Measurements from ENCODE around the gene BTBD17.
A peak's percentile ranks its signal among the peaks of the same experiment; 100 is the strongest.
"Not testable (repeated sequence)": the region's sequence is repeated elsewhere in the genome, so short reads cannot be mapped to it uniquely, and the experiment has no call there.

The BTBD17 gene, protein sequence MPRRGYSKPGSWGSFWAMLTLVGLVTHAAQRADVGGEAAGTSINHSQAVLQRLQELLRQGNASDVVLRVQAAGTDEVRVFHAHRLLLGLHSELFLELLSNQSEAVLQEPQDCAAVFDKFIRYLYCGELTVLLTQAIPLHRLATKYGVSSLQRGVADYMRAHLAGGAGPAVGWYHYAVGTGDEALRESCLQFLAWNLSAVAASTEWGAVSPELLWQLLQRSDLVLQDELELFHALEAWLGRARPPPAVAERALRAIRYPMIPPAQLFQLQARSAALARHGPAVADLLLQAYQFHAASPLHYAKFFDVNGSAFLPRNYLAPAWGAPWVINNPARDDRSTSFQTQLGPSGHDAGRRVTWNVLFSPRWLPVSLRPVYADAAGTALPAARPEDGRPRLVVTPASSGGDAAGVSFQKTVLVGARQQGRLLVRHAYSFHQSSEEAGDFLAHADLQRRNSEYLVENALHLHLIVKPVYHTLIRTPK

DNA sequence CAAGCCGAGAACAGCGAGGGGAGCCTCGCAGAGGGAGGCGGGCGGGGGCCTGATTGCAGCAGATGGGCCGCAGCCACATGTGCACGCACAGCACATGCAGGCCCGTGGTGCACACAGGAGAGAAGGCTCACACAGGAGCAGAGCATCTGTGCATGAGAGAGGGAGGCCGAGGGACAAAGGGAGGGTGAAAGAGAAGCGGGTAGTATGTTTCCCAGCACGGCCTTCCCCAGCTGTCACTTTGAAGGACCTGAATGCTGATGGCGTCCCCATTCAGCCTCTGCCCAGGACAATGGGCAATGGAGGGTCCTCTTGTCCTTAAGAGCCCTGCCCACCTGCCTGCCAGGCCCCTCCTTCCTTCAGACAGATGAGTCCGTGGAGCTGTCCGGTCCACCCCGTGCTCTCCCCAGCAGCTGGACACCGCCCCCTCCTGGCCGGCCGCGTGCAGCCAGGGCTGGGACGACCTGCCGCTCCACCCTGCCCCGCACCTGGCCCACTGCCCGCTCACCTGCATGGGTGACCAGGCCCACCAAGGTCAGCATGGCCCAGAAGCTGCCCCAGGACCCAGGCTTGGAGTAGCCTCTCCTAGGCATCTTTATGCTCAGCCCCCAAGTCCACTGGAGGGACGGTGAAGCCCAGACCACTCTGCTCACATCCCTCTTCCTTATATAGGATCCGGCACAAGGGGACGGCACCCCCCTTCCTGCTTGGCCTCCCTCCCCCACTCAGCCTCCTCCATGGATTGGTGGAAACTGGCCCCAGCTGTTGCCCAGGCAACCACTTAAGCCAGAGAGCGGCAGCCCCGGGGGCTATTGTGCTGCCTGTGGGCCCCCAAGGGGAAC lies at the start of gene BTBD17:
Gene BTBD17 (minus strand): TSS at position 639 of the 839 bp plus-strand sequence. CDS start 49 bp downstream, at position 590.
- peak in 1 of 2 donors; percentile 17 for DNase-seq (ENCODE audit: low read depth in 1 of 2, low spot score in 1 of 2)

DNA sequence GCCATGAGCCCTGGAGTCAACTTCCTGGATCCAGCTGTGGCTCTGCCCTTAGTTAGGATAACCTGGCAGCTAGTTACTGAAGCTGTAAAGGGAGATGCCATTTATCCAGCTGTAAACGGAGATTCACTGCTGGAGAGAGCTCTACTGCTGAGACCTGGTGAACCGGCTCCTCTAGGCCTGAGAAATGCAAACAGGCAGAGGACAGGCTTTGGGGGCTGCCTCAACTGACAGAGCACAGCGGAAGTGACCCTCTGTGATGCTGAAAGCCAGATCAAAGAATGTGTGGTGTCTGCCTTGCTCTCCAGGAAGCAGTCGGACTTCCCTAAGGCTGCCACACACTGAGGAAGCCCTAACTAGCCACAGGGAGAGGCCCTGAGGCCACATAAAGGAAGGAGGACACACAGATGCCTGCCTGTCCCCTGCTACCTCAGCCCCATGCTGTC lies 48.4 kb upstream of the BTBD17 start:
- DNase-seq (ENCODE audit: low read depth in 1 of 2, low spot score in 1 of 2): no peak

DNA sequence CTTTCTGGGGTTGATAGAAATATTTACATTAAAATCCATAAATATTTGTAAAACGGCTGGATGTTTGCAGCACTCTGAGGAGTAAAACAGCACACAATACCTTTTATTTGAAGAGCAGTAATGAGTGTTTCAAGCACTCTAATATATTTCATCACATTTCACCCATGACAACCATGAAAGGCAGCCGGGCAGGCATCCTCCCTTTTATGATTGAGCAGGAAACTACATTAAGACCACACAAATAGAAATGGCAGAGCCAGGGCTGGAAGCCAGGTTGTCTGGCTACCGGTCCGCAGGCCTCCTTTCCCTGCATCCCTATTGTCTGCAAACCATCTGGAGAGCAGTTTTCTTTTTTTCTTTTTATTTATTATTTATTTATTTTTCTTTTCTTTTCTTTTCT lies 47.1 kb upstream of the BTBD17 start:
- DNase-seq (ENCODE audit: low read depth in 1 of 2, low spot score in 1 of 2): no peak

DNA sequence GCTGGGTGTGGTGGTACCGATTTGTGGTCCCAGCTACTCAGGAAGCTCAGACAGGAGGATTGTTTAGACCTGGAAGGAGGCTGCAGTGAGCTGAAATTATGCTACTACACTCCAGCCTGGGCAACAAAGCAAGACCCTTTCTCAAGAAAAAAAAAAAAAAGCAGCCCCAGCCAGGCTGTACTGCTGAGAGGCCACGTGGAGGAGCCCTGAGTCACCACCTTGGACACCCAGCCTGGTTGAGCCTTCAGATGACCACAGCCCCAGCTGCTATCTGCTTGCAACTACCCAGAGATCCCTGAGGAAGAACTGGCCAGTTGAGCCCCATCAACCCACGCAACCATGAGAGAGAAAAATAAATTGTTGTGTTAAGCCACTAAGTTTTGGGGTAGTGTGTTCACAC lies 46.6 kb upstream of the BTBD17 start:
- no peak for DNase-seq (ENCODE audit: low read depth in 1 of 2, low spot score in 1 of 2)

DNA sequence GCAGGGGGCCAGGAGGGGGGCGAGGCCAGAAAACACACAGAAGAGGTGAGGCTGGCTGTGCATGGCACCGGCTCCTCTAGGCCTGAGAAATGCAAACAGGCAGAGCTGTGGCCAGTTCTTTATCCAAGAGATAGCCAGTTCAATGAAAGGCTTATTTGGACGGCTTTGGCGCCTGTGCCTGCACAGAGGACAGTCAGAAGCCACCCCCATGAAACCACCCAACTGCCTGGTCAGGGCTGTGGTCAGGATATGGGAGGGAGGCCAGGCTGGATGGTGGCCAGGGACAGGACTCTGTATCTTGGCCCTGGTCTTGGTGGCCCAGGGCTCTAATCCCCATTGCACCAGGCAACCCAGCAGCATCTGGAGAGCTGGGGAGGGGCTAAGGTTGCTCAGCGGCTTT lies 45.7 kb upstream of the BTBD17 start:
- no peak for DNase-seq (ENCODE audit: low read depth in 1 of 2, low spot score in 1 of 2)

DNA sequence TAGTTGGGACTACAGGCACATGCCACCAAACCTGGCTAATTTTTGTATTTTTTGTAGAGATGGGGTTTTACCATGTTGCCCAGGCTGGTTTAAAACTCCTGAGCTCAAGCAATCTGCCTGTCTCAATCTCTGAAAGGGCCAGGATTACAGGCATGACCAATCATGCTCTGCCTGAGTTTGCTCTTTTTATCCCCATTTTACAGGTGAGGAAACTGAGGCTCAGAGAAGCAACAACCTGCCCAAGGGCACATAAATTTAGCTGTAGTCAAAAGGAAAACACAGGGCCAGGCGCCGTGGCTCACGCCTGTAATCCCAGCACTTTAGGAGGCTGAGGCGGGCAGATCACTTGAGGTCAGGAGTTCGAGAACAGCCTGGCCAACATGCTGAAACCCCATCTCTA lies 43.6 kb upstream of the BTBD17 start:
- DNase-seq (ENCODE audit: low read depth in 1 of 2, low spot score in 1 of 2): not testable (repeated sequence)

DNA sequence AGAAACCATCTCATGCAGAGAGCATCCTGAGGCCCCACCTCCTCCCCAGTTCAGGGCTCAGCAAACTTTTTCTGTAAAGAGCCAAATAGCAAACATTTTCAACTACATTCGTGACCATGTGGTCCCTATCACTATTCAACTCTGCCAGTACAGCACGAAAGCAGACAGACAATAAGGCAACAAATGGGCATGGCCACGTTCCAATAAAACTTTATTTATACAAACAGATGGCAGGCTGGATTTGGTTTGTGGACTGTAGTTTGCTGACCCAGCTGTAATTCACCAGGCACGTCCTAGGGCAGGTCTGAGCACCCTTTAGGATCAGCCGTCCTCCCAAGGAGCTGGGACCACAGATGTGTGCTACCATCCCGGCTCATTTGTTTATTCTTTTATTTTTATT lies 43.1 kb upstream of the BTBD17 start:
- no peak for DNase-seq (ENCODE audit: low read depth in 1 of 2, low spot score in 1 of 2)

DNA sequence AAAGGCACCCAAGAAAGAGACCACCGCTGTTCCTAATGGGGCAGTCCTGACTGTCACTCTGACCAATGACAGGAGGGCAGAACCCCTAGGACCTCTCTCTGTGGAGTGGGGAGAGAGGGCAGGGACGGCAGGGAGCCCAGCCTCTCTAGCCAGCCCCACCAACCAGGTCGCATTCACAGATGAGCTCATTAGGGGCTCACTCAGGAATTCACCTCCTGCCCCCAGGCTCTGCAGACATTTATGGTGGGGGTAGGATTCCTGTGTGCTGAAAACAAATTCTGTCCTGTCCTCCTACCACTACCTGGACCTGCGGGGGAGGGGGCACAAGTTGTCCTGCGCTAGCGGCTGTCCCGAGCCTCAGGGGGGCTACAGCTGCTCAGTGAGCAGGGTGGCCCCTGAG lies 42.5 kb upstream of the BTBD17 start:
- no peak for DNase-seq (ENCODE audit: low read depth in 1 of 2, low spot score in 1 of 2)

DNA sequence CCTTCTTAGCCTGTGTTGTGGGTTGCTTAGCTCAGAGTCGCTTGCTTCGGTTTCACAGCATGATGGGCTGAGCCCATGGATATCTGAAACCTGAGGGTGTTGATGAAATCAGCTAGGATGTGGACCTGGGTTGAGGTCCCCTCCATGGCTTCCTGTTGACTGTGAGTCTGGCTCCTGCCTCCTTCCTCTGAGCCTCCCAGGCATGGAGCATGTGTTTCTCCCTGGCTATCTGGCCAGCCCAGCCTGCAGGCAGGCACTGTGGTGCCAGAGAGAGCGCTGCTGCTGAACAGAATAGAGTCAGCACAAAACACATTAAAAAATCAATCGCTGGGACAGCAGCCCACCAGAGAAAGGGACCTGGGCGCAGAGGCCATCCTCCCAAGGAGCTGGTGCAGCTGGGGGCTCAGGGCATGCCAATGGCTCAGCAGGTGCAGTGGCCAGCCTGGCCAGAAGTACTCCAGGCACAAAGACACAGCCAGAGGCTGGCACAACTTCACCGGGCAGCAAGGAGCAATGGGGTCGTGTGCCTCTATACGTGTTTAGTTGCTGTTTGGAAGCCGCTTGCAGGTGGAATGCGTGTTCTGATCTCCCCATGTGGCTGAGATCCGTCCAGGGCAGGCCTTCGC lies 42.0 kb upstream of the BTBD17 start:
- no peak for DNase-seq (ENCODE audit: low read depth in 1 of 2, low spot score in 1 of 2)

DNA sequence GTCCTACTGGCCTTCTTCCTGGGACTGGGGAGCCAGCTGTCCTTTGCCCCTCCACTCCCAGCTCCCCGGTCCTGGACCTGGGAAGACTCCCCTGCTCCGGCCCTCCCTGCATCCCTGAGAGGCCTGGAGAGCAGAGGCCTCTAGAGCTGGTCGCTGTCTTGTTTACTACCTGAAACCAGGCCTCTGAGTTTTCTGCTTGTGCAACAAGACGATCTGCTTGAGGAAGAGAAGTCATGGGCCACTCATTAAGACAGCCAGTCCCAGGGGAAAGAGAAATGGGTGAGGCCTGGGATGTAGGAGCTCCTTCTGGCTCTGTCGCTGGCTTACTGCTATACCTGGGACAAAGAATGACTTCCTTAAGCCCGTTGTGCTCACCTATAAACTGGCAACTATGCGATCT lies 40.4 kb upstream of the BTBD17 start:
- DNase-seq (ENCODE audit: low read depth in 1 of 2, low spot score in 1 of 2): no peak

DNA sequence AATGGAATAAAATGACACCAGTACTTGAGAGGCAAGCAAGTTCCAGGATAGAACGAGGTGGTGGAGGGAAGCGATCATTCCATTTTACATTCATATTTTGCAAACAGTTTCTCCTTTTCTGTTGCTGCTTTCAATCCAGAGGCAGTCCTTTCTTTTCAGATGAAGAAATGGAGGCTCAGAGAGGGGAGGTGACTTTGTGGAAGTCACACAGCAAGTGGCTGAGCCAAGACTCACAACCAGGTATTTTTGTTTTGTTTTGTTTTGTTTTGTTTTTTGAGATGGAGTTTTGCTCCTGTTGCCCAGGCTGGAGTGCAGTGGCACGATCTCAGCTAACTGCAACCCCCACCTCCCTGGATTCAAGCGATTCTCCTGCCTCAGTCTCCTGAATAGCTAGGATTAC lies 34.9 kb upstream of the BTBD17 start:
- no peak for DNase-seq (ENCODE audit: low read depth in 1 of 2, low spot score in 1 of 2)

DNA sequence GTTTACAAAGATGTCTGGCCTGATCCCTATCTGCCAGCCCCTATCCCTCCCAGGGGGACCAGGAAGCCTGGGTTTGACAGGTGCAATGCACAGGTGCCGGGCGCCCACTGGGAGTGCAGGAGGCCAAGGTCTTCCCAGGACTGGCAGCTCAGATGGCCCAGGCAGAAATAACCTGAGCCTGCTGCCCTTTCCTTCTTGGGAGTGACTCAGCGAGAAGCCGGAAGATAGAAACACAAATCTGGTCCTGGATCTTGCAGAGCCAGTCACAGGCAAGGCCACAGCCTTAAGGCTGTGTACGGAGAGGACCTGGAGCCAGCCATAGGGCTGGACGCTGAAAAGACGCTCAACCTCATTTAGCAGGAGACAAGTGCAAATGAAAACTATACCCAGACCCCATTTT lies 33.3 kb upstream of the BTBD17 start:
- no peak for DNase-seq (ENCODE audit: low read depth in 1 of 2, low spot score in 1 of 2)

DNA sequence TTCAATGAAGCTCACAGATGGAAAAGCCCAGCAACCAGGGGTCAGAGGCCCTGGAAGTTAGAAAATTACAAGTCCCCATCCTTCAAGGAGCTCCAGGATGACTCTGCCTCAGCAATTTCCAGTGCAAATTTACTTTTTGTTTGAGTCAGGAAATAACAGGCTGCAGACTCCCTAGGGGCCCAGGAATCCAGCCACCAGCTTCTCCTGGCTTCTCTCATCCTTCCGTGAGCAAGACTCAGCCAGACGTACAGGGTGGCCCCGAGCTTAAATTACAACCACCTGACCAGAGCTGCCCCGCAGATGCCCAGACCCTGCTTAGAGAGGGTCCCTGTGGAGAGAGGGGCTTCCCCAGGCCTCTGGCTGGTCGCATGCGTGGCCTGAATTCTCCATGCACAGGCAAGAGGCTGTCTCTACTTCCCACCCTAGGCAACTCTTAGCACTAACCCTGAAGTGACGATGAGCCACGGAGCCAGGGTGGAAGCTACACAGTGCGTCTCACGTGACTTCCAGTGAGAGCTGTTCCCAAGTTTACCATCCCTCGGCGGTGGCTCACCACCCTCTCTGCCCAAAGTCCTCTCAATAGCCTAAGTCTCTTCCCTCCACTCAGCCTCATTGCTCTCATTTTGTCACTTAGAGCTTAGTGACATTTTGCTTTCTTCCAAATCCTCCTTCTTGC lies 32.7 kb upstream of the BTBD17 start:
- DNase-seq (ENCODE audit: low read depth in 1 of 2, low spot score in 1 of 2): no peak

DNA sequence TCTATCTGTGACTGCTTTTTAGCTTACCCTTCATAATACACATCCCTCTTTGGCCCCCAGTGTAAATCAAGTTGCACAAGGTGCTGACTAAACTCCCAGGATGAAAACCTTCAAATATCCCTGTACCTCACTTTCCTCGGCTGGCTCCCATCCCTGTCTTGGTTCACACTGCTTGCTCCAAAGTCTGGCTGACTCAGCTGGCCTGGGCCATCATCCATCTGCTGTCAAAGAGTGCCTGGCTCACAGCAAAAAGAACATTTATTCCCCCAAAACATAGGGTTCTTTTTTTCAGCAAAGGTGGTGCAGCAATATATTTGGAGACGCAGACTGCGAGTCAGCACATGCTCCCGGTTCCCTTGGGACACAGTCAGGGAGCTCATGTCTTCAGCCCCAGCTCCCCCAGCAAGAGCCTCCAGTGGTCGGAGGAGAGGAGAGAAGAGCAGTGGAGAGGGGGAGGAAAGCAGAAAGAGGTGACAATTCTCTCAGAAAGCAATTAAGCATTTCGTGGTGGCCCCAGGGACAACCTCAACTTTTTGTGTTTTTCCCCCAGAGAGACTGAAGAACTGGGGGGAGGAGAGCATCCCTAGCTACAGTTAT lies 31.8 kb upstream of the BTBD17 start:
- DNase-seq (ENCODE audit: low read depth in 1 of 2, low spot score in 1 of 2): no peak

DNA sequence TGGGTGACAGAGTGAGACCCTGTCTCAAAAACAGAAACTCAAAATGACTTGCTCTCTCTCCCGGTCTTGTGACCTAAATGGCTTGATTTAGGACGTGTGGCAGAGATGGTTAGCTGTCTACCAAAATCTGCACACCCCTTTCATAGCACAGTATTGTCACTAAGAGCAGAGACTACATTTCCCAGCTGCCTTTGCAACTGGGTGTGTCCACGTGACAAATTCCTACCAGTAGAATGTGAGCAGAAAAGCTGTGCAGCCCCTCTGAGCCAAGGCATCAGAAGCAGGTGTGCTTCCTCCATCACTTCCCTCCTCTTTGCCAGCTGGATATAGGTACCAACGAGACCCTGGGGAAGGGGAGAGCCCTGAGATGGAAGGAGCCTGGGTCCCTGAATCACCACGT lies 31.2 kb upstream of the BTBD17 start:
- no peak for DNase-seq (ENCODE audit: low read depth in 1 of 2, low spot score in 1 of 2)

DNA sequence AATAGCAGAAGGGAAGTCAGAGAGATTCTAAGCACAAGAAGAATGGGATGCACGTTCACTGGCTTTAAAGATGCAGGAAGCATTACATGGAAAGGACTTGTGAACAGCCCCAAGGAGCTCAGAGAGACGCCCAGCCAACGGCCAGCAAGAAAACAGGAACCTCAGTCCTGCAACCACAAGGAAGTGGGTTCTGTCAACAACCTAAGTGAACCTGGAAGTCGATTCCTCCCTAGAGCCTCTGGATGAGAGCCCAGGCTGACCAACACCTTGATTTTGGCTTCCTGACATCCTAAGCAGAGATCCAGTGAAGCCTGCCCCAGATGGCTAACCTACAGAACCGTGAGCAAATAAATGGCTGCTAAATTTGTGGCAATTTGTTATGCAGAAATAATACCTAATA lies 30.1 kb upstream of the BTBD17 start:
- DNase-seq (ENCODE audit: low read depth in 1 of 2, low spot score in 1 of 2): no peak

DNA sequence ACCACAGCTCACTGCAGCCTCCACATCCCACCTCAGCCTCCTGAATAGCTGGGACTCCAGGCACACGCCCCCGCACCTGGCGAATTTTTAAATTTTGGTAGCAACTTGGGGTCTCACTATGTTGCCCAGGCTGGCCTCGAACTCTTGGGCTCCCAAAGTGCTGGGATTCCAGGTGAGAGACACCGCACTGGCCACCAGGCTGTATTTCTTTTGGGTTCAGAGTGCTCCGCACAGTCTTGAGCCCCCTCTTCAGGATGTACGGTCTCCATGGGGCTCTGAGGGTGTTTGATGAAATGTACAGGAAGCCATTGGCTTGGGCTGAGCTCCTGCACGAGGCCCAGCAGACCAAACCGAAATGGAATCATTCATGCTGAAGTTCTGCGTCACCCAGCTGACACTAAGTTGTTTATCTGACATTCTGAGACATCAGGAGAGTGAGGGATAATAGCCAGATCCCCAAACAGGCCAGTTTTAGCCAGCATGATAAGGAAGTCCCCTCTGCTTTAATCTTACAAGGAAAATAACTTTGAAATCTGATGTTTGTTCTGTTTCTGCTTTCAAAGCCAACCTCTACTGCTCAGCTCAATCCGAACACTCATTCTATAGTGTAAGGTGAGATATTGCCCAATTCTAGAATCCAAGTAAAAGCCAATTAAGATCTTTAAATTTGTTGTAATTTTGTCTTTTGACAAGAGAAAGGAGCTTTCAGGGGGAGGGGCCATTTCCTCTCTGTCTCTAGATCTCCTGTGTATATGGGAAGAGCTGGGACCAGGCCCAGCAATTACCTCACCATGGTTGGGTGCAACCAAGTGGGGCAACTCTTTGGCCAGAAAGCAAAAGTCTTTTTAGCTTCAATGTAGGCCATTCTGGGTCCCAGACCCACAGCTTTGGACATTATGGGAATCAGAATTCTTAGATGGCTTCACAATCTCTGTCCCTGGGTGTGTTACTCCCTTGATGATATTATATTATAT lies 29.3 kb upstream of the BTBD17 start:
- no peak for DNase-seq (ENCODE audit: low read depth in 1 of 2, low spot score in 1 of 2)

DNA sequence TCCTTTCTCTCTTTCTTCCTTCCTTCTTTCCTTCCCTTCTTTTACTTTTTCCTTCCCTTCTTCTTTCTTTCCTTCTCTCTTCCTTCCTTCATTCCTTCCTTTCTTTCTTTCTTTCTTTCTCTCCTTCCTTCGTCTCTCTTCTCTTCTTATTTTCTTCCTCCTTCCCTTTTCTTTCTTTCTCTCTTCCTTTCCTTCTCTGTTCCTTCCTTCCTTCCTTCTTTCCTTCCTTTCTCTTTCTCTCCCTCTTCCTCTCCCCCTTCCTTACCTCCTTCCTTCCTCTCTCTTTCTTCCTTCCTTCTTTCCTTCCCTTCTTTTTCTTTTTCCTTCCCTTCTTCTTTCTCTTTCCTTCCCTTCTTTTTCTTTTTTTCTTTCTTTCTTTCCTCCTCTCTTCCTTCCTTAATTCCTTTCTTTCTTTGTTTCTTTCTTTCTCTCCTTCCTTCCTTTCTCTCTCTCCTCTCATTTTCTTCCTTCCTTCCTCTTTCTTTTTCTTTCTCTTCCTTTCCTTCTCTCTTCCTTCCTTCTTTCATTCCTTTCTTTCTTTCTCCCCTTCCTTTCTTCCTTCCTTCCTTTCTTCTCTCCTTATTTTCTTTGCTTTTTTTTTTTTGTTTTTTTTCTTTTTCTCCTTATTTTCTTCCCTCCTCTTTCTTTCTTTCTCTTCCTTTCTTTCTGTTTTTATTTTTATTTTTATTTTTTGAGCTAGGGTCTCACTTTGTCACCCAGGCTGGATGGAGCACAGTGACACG lies 28.4 kb upstream of the BTBD17 start:
- DNase-seq (ENCODE audit: low read depth in 1 of 2, low spot score in 1 of 2): no peak
